Panc1 (cell line): ENCODE results near the gene ANKRD42. TPM values are rescaled to one million over a fixed set of nuclear protein-coding genes. Genes with fewer than 3 reads are reported as not detected.

Source experiments
- ATAC-seq: fragments of 200-7000 bp; cut with Tn5 transposase; 2 replicates; pipeline ENCODE4 v1.9.1; 2020; ENCODE audit warnings: mild to moderate bottlenecking, moderate library complexity
- BruUV-seq: library from RNA; stranded (reverse); fragments of 400-500 nt; replicated peaks from 2 replicates; lab custom pipeline; 2021; lab: Mats Ljungman, UMichigan
- CTCF ChIA-PET: fragments of 300-600 bp; sonication (Branson Sonifier 250); formaldehyde crosslinking; loops from one replicate; lab custom pipeline; 2022; ENCODE audit warnings: antibody characterized with exemption; lab: Charles Lee
- POLR2A ChIA-PET: fragments of 300-600 bp; sonication (Branson Sonifier 250); formaldehyde crosslinking; loops from one replicate; lab custom pipeline; 2022; ENCODE audit warnings: antibody characterized with exemption; lab: Charles Lee
- DNase-seq: peaks from one replicate; pipeline ENCODE4 v3.0.0-alpha.2; 2010; ENCODE audit warnings: low read depth, low spot score
- H3K27ac ChIP-seq: 2 replicates; pipeline ENCODE4 v1.5.1; 2011; ENCODE audit warnings: mild to moderate bottlenecking, low read length, inconsistent platforms
- H3K27me3 ChIP-seq: fragments of 200-500 bp; sonication (Bioruptor generic); 2 replicates; pipeline ENCODE4 v1.6.0; 2014; ENCODE audit warnings: low read length, inconsistent platforms; ENCODE audit not compliant: control insufficient read depth, insufficient read depth
- H3K36me3 ChIP-seq: fragments of 200-500 bp; sonication (Bioruptor generic); 2 replicates; pipeline ENCODE4 v1.5.1; 2014; ENCODE audit warnings: inconsistent platforms, mild to moderate bottlenecking, low read length, moderate library complexity; ENCODE audit not compliant: control insufficient read depth, insufficient read depth
- H3K4me1 ChIP-seq: 2 replicates; pipeline ENCODE4 v1.5.1; 2011; ENCODE audit warnings: inconsistent platforms, mild to moderate bottlenecking, low read length, moderate library complexity; ENCODE audit not compliant: control insufficient read depth, insufficient read depth
- H3K4me3 ChIP-seq, 2 experiments: 2 replicates each; pipeline ENCODE4 v1.5.1; 2011 to 2012; ENCODE audit warnings: low read depth in 2 of 2, low read length in 2 of 2, mild to moderate bottlenecking in 2 of 2, inconsistent platforms in 1 of 2, moderate library complexity in 1 of 2
- H3K9me3 ChIP-seq: fragments of 200-500 bp; sonication (Bioruptor generic); 2 replicates; pipeline ENCODE4 v1.5.1; 2014; ENCODE audit warnings: low read depth, mild to moderate bottlenecking, inconsistent platforms, low read length, moderate library complexity; ENCODE audit not compliant: control insufficient read depth, insufficient read depth
- CTCF ChIP-seq: fragments of 450-650 bp; IDR thresholded peaks from 2 replicates; pipeline ENCODE4 v1.5.1; 2017; ENCODE audit warnings: mild to moderate bottlenecking
- POLR2AphosphoS5 ChIP-seq: IDR thresholded peaks from 2 replicates; pipeline ENCODE4 v1.6.1; 2012; ENCODE audit warnings: mild to moderate bottlenecking, low read depth, low read length, moderate library complexity
- REST ChIP-seq, 2 experiments: IDR thresholded peaks; 2 replicates each; pipeline ENCODE4 v1.6.1; 2011 to 2012; ENCODE audit warnings: low read depth in 2 of 2, control low read depth in 1 of 2, low read length in 1 of 2, mild to moderate bottlenecking in 1 of 2, moderate library complexity in 1 of 2; ENCODE audit not compliant: insufficient read depth in 1 of 2
- SIN3A ChIP-seq: IDR thresholded peaks from 2 replicates; pipeline ENCODE4 v1.6.1; 2012; ENCODE audit warnings: low read depth, mild to moderate bottlenecking, low read length, moderate library complexity, borderline replicate concordance; ENCODE audit not compliant: insufficient read depth
- TCF7L2 ChIP-seq: IDR thresholded peaks from 2 replicates; pipeline ENCODE4 v1.6.1; 2011; ENCODE audit warnings: mild to moderate bottlenecking, low read depth, low read length, inconsistent platforms
- in situ Hi-C: cut with HindIII; loops from 2 replicates; pipeline ENCODE4 v1.10.0; 2016; ENCODE audit warnings: low sequenced_read_pairs, low pct_unique_long_range_greater_than_20kb
- intact Hi-C: fragments of 100-400 bp; cut with micrococcal nuclease; formaldehyde crosslinking; loops from one replicate; pipeline ENCODE4 v1.10.0; 2022; ENCODE audit not compliant: unreplicated experiment
- total RNA-seq: library from RNA; stranded (reverse); gene quantifications from one replicate; pipeline ENCODE4 v1.2.1, GENCODE V29; 2021; ENCODE audit not compliant: unreplicated experiment

Gene ANKRD42
- total RNA-seq, 1 experiment from 2014 or later: 14.8 TPM

GRCh38 chr11:83191491-83191890 lies 2.0 kb upstream of the ANKRD42 start:
- in situ Hi-C loops: no loop called here
- ChIA-PET POLR2A (interaction anchor here (0.6 kb wide), 1 partner anchor 281 kb away, joined by 6 read pairs; no protein-coding TSS in a partner anchor), CTCF (no interaction called here)
- H3K27me3 ChIP-seq: no peaks in the 10 kb centered on the region
- BruUV-seq: no TSS peak
- no peak overlapping the region for H3K27ac ChIP-seq
- no peak for ATAC-seq
- peaks cover 16% of the 10 kb centered on the region for H3K4me1 ChIP-seq
- H3K9me3 ChIP-seq: no peaks in the 10 kb centered on the region
- TF ChIP-seq POLR2AphosphoS5: no peak
- no peak for TF ChIP-seq SIN3A
- TF ChIP-seq CTCF: no peak
- no peak for TF ChIP-seq TCF7L2
- TF ChIP-seq REST (IDR thresholded peaks at IDR 0.05; ENCODE audit: insufficient read depth in 1 of 2, low read depth in 2 of 2, low read length in 1 of 2): no peak
- intact Hi-C loops: no loop called here
- no peak for DNase-seq
- H3K4me3 ChIP-seq: no peak overlapping the region
- peaks cover 24% of the 10 kb centered on the region for H3K36me3 ChIP-seq

- TF ChIP-seq CTCF: no peak
- no peak for TF ChIP-seq TCF7L2
- TF ChIP-seq SIN3A: no peak
- TF ChIP-seq POLR2AphosphoS5: no peak
- no peak for TF ChIP-seq REST (IDR thresholded peaks at IDR 0.05; ENCODE audit: insufficient read depth in 1 of 2, low read depth in 2 of 2, low read length in 1 of 2)
- no peaks in the 10 kb centered on the region for H3K9me3 ChIP-seq
- in situ Hi-C loops (no loop called here), intact Hi-C loops (no loop called here)
- DNase-seq: no peak
- H3K4me1 ChIP-seq: peaks cover 21% of the 10 kb centered on the region
- no peak for ATAC-seq
- peaks cover 24% of the 10 kb centered on the region for H3K36me3 ChIP-seq
- BruUV-seq: no TSS peak
- H3K27ac ChIP-seq: peak overlapping the region; percentile 97
- CTCF ChIA-PET: no interaction called here
- POLR2A ChIA-PET: no interaction called here
- peak overlapping the region; percentile 88 for H3K4me3 ChIP-seq
- no peaks in the 10 kb centered on the region for H3K27me3 ChIP-seq
Observed at GRCh38 chr11:83191986-83192385, 1.5 kb upstream of the ANKRD42 start.
